ENCODE results near the gene NRIP1. TPM values are rescaled to one million over a fixed set of nuclear protein-coding genes. Genes with fewer than 3 reads are reported as not detected.

Gene NRIP1
- total and polyA plus RNA-seq, 2 donors from 2014 or later = 7.4 to 60.4 TPM

GRCh38 chr21:14995695-14996490, 68.9 kb downstream of the NRIP1 start:
- no peak for TF ChIP-seq CTCF (IDR thresholded peaks at IDR 0.05; ENCODE audit: borderline replicate concordance, extremely low read depth, insufficient read depth)
- no peaks in the 10 kb centered on the region for H3K27me3 ChIP-seq (ENCODE audit: control insufficient read depth, insufficient read depth, low read length)
- H3K9ac ChIP-seq (ENCODE audit: low read length in 3 of 3) = no peak overlapping the region
- DNase-seq (peak in 1 of 5 donors; percentile 25), FAIRE-seq (no peak)
- no peak overlapping the region for H3K27ac ChIP-seq (ENCODE audit: low read depth in 2 of 2, low read length in 2 of 2)
- peaks cover 0 to 16% (median 0%) of the 10 kb centered on the region in 3 donors for H3K4me1 ChIP-seq (ENCODE audit: control insufficient read depth in 2 of 3, insufficient read depth in 2 of 3, low read depth in 1 of 3, low read length in 3 of 3)
- H3K36me3 ChIP-seq (ENCODE audit: control insufficient read depth in 2 of 3, insufficient read depth in 3 of 3, low read length in 3 of 3) = peaks cover 0 to 1% (median 0%) of the 10 kb centered on the region in 3 donors
- no peaks in the 10 kb centered on the region for H3K9me3 ChIP-seq (ENCODE audit: control insufficient read depth in 2 of 3, insufficient read depth in 1 of 3, low read length in 3 of 3)
- intact Hi-C loops (cut with DNase I) = no loop called here
- no peak overlapping the region for H3K4me3 ChIP-seq (ENCODE audit: low read length in 3 of 3)

- H3K9me3 ChIP-seq (ENCODE audit: control insufficient read depth in 2 of 3, insufficient read depth in 1 of 3, low read length in 3 of 3) = no peaks in the 10 kb centered on the region
- FAIRE-seq (no peak), DNase-seq (no peak)
- peaks cover 0 to 4% (median 0%) of the 10 kb centered on the region in 3 donors for H3K36me3 ChIP-seq (ENCODE audit: control insufficient read depth in 2 of 3, insufficient read depth in 3 of 3, low read length in 3 of 3)
- intact Hi-C loops (cut with DNase I) = no loop called here
- no peak for TF ChIP-seq CTCF (IDR thresholded peaks at IDR 0.05; ENCODE audit: borderline replicate concordance, extremely low read depth, insufficient read depth)
- no peaks in the 10 kb centered on the region for H3K27me3 ChIP-seq (ENCODE audit: control insufficient read depth, insufficient read depth, low read length)
- no peak overlapping the region for H3K4me3 ChIP-seq (ENCODE audit: low read length in 3 of 3)
- H3K27ac ChIP-seq (ENCODE audit: low read depth in 2 of 2, low read length in 2 of 2) = no peak overlapping the region
- H3K4me1 ChIP-seq (ENCODE audit: control insufficient read depth in 2 of 3, insufficient read depth in 2 of 3, low read depth in 1 of 3, low read length in 3 of 3) = peaks cover 0 to 11% (median 0%) of the 10 kb centered on the region in 3 donors
- H3K9ac ChIP-seq (ENCODE audit: low read length in 3 of 3) = no peak overlapping the region
Observed at GRCh38 chr21:14995226-14995625, 69.6 kb downstream of the NRIP1 start.

GRCh38 chr21:14993115-14993514, 71.7 kb downstream of the NRIP1 start:
- no peak for TF ChIP-seq CTCF (IDR thresholded peaks at IDR 0.05; ENCODE audit: borderline replicate concordance, extremely low read depth, insufficient read depth)
- Histone ChIP-seq H3K27ac (ENCODE audit: low read depth in 2 of 2, low read length in 2 of 2) (no peak overlapping the region), H3K27me3 (ENCODE audit: control insufficient read depth, insufficient read depth, low read length) (no peaks in the 10 kb centered on the region), H3K4me3 (ENCODE audit: low read length in 3 of 3) (no peak overlapping the region), H3K9me3 (ENCODE audit: control insufficient read depth in 2 of 3, insufficient read depth in 1 of 3, low read length in 3 of 3) (no peaks in the 10 kb centered on the region), H3K36me3 (ENCODE audit: control insufficient read depth in 2 of 3, insufficient read depth in 3 of 3, low read length in 3 of 3) (peaks cover 0 to 4% (median 0%) of the 10 kb centered on the region in 3 donors), H3K4me1 (ENCODE audit: control insufficient read depth in 2 of 3, insufficient read depth in 2 of 3, low read depth in 1 of 3, low read length in 3 of 3) (peaks cover 0 to 6% (median 4%) of the 10 kb centered on the region in 3 donors), H3K9ac (ENCODE audit: low read length in 3 of 3) (no peak overlapping the region)
- DNase-seq = no peak
- intact Hi-C loops (cut with DNase I) = no loop called here
- FAIRE-seq = no peak

Data from kidney (tissue), 14 donors.